ENCODE measurements around the gene SLCO4C1.

GRCh38 chr5:102243213-102243612 lies 52.9 kb downstream of the SLCO4C1 start:
- no peak for TF ChIP-seq CTCF (IDR thresholded peaks at IDR 0.05)
- TF ChIP-seq POLR2A (IDR thresholded peaks at IDR 0.05) = no peak
